GM19452 (cell line): ENCODE data around the gene ARL17B.
"Not testable (repeated sequence)": the region's sequence is repeated elsewhere in the genome, so short reads cannot be mapped to it uniquely, and the experiment has no call there.

Experiments used
- ATAC-seq: cut with Tn5 transposase; IDR thresholded peaks from one replicate; pipeline ENCODE4 v1.9.1; 2021; ENCODE audit not compliant: unreplicated experiment

Gene ARL17B

DNA sequence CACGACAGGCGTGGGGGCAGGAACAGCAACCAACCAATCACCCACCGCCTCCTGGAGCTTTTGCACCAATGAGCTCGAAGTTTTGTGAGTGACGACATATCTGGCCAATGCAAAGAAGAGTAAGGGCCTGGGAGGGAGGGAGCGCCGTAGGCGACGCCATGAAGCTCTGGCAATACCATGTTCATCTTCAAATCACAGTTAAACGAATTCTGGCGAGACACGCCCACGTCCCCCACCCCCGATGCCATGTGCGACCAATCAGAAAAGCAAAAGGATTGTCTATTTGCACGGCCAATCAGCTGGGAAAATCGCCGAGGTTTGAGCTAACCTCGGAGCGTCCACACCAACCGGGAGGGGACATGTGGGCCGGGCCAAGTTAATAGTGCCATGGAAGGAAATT lies at the start of gene ARL17B:
ARL17B (minus strand) TSS at position 12 of the 400 bp plus-strand sequence. CDS start 3,369 bp downstream, outside the sequence.
- ATAC-seq, result peak; percentile 80

DNA sequence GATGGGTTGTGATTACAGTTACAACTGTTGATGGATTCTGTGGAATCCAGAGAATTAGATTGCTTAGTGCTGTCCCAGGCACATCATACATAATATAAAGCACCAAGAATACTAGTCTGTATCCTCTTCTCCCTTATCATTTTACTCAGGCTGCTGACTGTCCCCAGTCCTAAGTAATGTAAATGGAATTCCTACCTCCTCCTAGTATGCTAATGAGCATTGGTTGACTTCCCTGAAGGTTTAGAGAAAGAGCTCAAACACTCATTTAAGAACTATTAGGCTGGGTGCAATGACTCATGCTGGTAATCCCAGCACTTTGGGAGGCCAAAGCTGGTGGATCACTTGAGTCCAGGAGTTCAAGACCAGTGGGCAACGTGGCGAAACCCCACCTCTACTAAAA lies 48.3 kb upstream of the ARL17B start:
- not testable (repeated sequence) for ATAC-seq

- not testable (repeated sequence) for ATAC-seq
Observed at GRCh38 chr17:46407155-46407554, 45.6 kb upstream of the ARL17B start.

DNA sequence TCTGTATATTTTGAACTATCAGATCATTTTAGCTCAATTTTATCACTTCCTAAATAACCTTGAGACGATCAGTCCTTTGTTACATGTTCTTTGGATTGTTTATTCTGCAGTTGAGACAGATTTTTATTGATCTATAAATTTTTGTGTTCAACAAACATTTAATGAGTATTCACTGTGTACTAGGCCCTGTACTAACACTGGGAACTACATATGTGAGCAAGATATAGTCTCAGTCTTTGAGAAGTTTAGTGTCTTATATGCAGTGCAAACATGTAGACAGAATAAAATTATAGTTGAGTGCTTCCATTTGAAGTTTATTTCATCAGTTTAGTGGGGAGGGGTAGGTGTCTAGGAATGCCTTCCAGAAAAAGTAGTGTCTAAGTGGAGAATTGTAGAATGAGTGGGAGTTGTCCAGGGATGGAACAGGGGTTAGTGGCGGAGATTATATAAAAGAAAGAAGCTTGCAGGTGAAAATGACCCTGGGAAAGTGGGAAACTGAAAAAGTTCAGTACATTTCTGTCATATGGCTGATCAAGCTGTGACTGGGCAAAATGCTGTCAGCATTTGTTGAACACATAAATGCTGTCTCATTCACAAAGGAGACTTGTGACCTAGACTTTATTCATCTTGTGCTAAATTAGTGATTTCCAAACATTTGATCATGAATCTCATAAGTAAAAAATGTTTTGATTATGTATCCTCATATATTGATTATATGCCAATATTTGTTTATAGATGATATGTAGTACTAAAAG lies 39.6 kb upstream of the ARL17B start:
- not testable (repeated sequence) for ATAC-seq

DNA sequence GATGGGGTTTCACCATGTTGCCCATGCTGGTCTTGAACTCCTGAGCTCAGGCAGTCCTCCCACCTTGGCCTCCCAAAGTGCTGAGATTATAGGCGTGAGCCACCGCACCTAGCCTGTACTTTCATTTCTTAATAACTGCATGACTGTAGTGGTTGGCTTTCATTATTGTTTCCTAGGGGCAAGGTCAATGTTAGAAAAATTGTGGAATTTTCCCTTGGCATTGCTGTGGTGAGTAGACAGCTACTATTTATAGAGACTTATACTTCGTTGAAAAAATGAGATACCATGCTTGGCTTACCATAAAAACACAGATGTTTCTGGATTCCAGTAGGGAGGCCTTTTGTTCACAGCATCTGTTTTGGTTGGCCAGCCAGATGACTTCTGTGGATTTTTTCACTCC lies 39.0 kb upstream of the ARL17B start:
- ATAC-seq, result not testable (repeated sequence)

DNA sequence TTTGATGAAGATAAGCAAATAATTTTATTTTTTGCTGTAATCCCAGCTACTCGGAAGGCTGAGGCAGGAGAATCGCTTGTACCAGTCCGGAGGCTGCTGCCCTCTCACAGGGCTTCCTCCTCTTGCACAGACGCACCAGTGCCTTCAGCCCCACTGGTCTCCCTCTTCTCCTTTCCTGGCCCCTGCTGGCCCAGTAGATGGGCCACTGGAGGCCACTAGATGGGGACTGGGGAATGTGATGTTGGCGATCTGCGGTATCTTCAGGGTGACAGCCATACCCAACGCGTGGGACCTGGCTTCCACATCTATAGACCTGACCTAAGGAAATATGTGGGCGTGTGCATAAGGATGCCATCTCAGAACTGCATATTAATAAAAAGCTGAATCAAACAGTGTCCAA lies 38.4 kb upstream of the ARL17B start:
- not testable (repeated sequence) for ATAC-seq

GRCh38 chr17:46396292-46396691 lies 34.7 kb upstream of the ARL17B start:
- not testable (repeated sequence) for ATAC-seq

GRCh38 chr17:46393702-46394101 lies 32.1 kb upstream of the ARL17B start:
- not testable (repeated sequence) for ATAC-seq

GRCh38 chr17:46385491-46385890 lies 23.9 kb upstream of the ARL17B start:
- peak; percentile 64 for ATAC-seq

- not testable (repeated sequence) for ATAC-seq
Observed at GRCh38 chr17:46383118-46383517, 21.6 kb upstream of the ARL17B start.

DNA sequence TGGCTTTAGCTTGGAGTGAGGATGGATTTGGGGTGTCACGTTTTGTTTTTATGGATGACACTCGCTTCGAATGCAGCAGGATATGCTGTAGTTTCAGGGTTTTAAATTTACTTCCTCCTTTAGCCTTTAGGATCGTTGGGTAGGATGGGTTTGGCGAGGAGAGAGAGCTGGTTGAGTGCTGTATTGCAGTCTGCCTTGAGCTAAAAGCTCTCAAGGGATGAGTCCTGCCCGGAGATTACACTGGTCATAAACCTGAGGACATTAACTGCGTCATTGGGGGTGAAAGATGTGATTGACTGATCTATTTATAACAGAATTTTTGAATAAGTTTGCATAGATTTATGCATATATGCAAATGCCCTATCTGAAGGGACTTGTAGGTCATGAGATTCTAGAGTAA lies 11.9 kb upstream of the ARL17B start:
- peak; percentile 45 for ATAC-seq

DNA sequence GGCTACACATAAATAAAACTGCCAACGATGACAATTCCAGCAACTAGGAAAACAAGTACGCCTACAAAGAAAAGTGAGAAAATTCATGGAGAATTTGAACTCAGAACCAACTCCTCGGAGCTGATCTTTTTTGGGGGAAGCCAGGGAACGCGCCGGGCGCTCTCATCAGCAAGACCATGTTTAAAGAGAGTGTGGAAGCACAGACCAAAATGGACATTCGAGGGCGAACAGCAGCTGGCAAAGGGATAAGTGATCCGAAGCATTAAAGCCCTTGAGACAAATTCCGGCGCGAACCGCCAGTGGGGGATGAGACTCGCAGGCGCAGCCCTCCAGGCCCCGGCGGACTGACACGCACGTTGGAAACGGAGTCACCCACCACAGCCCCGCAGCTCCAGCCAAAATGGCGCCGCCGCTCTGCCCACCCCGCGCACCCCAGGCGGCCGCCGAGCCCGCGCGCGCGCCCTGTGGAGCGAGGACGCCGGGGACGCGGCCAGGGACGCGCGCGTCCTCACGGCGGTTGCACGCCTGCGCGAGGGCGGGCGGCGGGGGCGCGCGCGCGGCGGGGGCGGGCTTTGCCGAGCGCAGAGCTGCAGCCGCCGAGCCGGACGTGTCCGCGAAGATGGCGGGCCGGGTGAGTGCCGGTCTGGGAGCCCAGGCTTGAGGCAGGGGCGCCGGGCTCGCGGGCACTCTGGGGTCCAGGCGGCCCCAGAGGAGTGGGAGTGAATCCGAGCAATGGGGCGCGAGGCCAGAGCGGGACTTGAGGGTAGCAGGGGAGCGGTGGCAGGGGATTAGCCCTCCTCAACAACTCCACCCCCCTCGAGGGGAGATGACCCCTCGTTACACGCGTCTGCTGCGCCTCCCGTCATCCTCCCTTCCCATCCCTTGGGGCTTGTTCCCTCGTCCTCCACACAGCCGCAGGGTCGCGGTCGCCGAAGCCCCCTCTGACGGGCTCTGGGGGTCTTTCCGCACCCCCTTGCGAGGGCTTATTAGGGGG lies 11.0 kb upstream of the ARL17B start:
- ATAC-seq, result peak; percentile 71

GRCh38 chr17:46367520-46367919 lies 6.0 kb upstream of the ARL17B start:
- ATAC-seq, result not testable (repeated sequence)

- peak; percentile 43 for ATAC-seq
Observed at GRCh38 chr17:46361145-46361735, 326 bp downstream of the ARL17B start.

- ATAC-seq, result not testable (repeated sequence)
Observed at GRCh38 chr17:46353856-46354255, 7.7 kb downstream of the ARL17B start.

GRCh38 chr17:46349060-46349459 lies 12.5 kb downstream of the ARL17B start:
- not testable (repeated sequence) for ATAC-seq

GRCh38 chr17:46348345-46348744 lies 13.2 kb downstream of the ARL17B start:
- not testable (repeated sequence) for ATAC-seq

- not testable (repeated sequence) for ATAC-seq
Observed at GRCh38 chr17:46342131-46342530, 19.4 kb downstream of the ARL17B start.

DNA sequence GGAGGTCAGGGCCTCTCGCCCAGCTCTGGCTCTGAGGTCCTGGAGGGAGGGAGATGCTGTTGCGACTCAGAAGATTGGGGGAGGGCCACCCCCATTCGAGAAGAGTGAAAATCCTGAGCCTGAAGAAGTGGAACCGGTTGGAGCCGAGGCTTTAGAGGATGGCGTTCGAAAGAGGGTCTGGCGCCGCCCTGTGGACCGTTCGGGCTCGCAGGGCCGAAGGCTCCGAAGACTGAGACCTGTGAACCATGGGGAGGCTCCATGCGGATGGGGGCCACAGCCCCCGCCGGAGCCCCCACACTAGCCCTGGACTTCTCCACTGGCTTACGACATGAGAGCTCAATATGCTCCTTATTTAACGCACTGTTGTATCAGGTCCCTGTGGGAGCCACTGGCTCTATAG lies 20.3 kb downstream of the ARL17B start:
- ATAC-seq, result not testable (repeated sequence)

DNA sequence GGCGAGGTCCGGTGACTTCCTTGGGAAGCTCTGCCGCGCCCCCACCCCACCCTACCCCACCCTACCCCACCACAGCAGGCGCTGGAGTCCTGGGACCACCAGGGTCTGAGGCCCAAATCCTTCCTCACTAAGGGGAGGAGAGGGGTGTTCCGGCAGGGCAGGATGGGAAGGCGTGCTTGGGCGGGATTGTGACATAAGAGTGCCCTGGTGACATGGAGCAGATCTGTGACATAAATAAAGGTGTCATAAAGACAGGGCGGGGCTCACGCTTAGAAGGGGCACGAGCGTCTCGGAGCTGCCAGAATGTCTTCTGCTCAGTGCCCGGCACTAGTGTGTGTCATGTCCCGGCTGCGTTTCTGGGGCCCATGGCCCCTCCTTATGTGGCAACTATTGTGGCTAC lies 66.7 kb downstream of the ARL17B start, which contains the start of gene LRRC37A:
LRRC37A (plus strand) TSS at position 301 of the 400 bp plus-strand sequence; CDS start at position 304, 3 bp downstream.
- not testable (repeated sequence) for ATAC-seq

- not testable (repeated sequence) for ATAC-seq
Observed at GRCh38 chr17:46291618-46292017, 69.9 kb downstream of the ARL17B start.
